Natural killer cell (primary cell): ENCODE data around the gene ANKRD12. TPM values are rescaled to one million over a fixed set of nuclear protein-coding genes. Genes with fewer than 3 reads are reported as not detected.

Experiments used
- ATAC-seq, 3 donors: fragments of 150-1000 bp in 2 of 3; fragments of 200-7000 bp in 1 of 3; cut with Tn5 transposase; 1 replicate in 1 of 3; 2 replicates in 2 of 3; pipeline ENCODE4 v1.10.0; 2021; ENCODE audit warnings: mild to moderate bottlenecking in 2 of 3, moderate library complexity in 2 of 3
- DNase-seq, 2 donors: peaks; one replicate each; pipeline versions ENCODE4 v3.0.0 to v3.0.0-alpha.2; 2013 to 2021; ENCODE audit warnings: mixed read lengths in 1 of 2
- H3K27ac ChIP-seq: one replicate; pipeline ENCODE4 v1.5.1; 2013; ENCODE audit warnings: mild to moderate bottlenecking, low read length
- H3K27me3 ChIP-seq: one replicate; pipeline ENCODE4 v1.6.1; 2013; ENCODE audit warnings: low read length; ENCODE audit not compliant: control insufficient read depth, insufficient read depth
- H3K36me3 ChIP-seq: one replicate; pipeline ENCODE4 v1.6.1; 2013; ENCODE audit warnings: low read length; ENCODE audit not compliant: control insufficient read depth, insufficient read depth
- H3K4me1 ChIP-seq: one replicate; pipeline ENCODE4 v1.6.1; 2013; ENCODE audit warnings: low read length; ENCODE audit not compliant: control insufficient read depth, insufficient read depth
- H3K4me3 ChIP-seq: one replicate; pipeline ENCODE4 v1.5.1; 2013; ENCODE audit warnings: low read length
- H3K9me3 ChIP-seq: one replicate; pipeline ENCODE4 v1.6.1; 2013; ENCODE audit warnings: low read length; ENCODE audit not compliant: control insufficient read depth, insufficient read depth
- H3K27ac Mint-ChIP-seq, 2 donors: one replicate each; pipeline ENCODE4 v1.8.0; 2022; ENCODE audit warnings: mild to moderate bottlenecking in 2 of 2, mixed read lengths in 2 of 2, moderate library complexity in 1 of 2
- H3K27me3 Mint-ChIP-seq, 2 donors: one replicate each; pipeline ENCODE4 v1.8.0; 2022; ENCODE audit warnings: low read depth in 2 of 2, mixed read lengths in 2 of 2
- H3K36me3 Mint-ChIP-seq: one replicate; pipeline ENCODE4 v1.8.0; 2022; ENCODE audit warnings: mixed read lengths
- H3K4me1 Mint-ChIP-seq, 2 donors: one replicate each; pipeline ENCODE4 v1.8.0; 2022; ENCODE audit warnings: mixed read lengths in 2 of 2
- H3K4me3 Mint-ChIP-seq: one replicate; pipeline ENCODE4 v1.8.0; 2022; ENCODE audit warnings: mild to moderate bottlenecking, moderate library complexity, mixed read lengths
- H3K9me3 Mint-ChIP-seq, 2 donors: one replicate each; pipeline ENCODE4 v1.8.0; 2022; ENCODE audit warnings: mixed read lengths in 2 of 2
- CTCF ChIP-seq: fragments of 200-600 bp; IDR thresholded peaks from one replicate; pipeline ENCODE4 v1.8.0; 2022; ENCODE audit warnings: antibody characterized with exemption
- WGBS: methylation state at CpG from one replicate; pipeline ENCODE4 v1.1.7; 2013; ENCODE audit warnings: missing lambda C conversion rate; ENCODE audit not compliant: insufficient coverage; 5-methylcytosine and 5-hydroxymethylcytosine counted together
- intact Hi-C: fragments of 100-400 bp; cut with micrococcal nuclease; formaldehyde crosslinking; loops from one replicate; pipeline ENCODE4 v1.14.2; 2022
- total RNA-seq, 4 donors: library from RNA; stranded (reverse); fragments of 120-200 nt in 1 of 4; gene quantifications; one replicate each; pipeline versions ENCODE4 v1.2.3 to v1.2.4, GENCODE V29; 2013 to 2022

The ANKRD12 gene
- total RNA-seq, 3 donors from 2014 or later (not counting 1 experiment from before 2014, with no cell fraction given) = 136 to 148 (median 141) TPM

- Histone ChIP-seq H3K4me3 (peak within 1 kb of the TSS; percentile 44), H3K9me3 (no peaks in the 10 kb centered on the region), H3K27ac (peak within 1 kb of the TSS; percentile 54), H3K27me3 (no peaks in the 10 kb centered on the region), H3K4me1 (peaks cover 9% of the 10 kb centered on the region), H3K36me3 (no peaks in the 10 kb centered on the region)
- H3K36me3 Mint-ChIP-seq = no peaks in the 10 kb centered on the region
- peak; percentile 84 to 95 for DNase-seq
- intact Hi-C loops = loop anchor here (1.0 to 10.0 kb wide), 6 partner anchors 141 to 630 kb away; partner anchors contain the start of genes ANKRD12, MTCL1, NDUFV2 and RALBP1
- peaks cover 14 to 16% of the 10 kb centered on the region in 2 donors for H3K4me1 Mint-ChIP-seq
- H3K9me3 Mint-ChIP-seq = no peaks in the 10 kb centered on the region
- peak within 1 kb of the TSS; percentile 95 for H3K4me3 Mint-ChIP-seq
- H3K27me3 Mint-ChIP-seq = peaks cover 7 to 13% of the 10 kb centered on the region in 2 donors
- H3K27ac Mint-ChIP-seq = peak within 1 kb of the TSS; percentile 82 to 87
- ATAC-seq = peak; percentile 81 to 94 (median 86)
- TF ChIP-seq CTCF = no peak
- WGBS = 0% methylated on average over 67 of the region's 67 CpGs
Measured at GRCh38 chr18:9334329-9334972, 197.9 kb downstream of the ANKRD12 start, which contains the start of gene TWSG1. TWSG1 (plus strand) TSS chr18:9334773; CDS start chr18:9337230, 2,457 bp downstream.

- Mint-ChIP-seq H3K9me3 (no peaks in the 10 kb centered on the region), H3K36me3 (no peaks in the 10 kb centered on the region), H3K4me1 (peaks cover 14 to 16% of the 10 kb centered on the region in 2 donors), H3K27me3 (peaks cover 6 to 11% of the 10 kb centered on the region in 2 donors), H3K27ac (peak overlapping the region; percentile 34 to 87), H3K4me3 (peak overlapping the region; percentile 95)
- WGBS = 7% methylated on average over 55 of the region's 55 CpGs
- TF ChIP-seq CTCF = no peak
- peak overlapping the region; percentile 41 for H3K4me3 ChIP-seq
- no peaks in the 10 kb centered on the region for H3K27me3 ChIP-seq
- DNase-seq (peak; percentile 48 to 59), ATAC-seq (peak; percentile 37 to 57 (median 41))
- H3K36me3 ChIP-seq = no peaks in the 10 kb centered on the region
- peaks cover 9% of the 10 kb centered on the region for H3K4me1 ChIP-seq
- no peaks in the 10 kb centered on the region for H3K9me3 ChIP-seq
- H3K27ac ChIP-seq = no peak overlapping the region
- intact Hi-C loops = loop anchor here (1.0 to 10.0 kb wide), 6 partner anchors 140 to 630 kb away; partner anchors contain the start of genes ANKRD12, MTCL1, NDUFV2 and RALBP1
Measured at GRCh38 chr18:9334973-9335696, 198.6 kb downstream of the ANKRD12 start.

Other genes with a start within 250 kb of the ANKRD12 start
- 100 to 1,000 TPM; 137 to 188 (median 154) TPM for gene NDUFV2, start 34.1 kb upstream of the ANKRD12 start, total RNA-seq
- gene TWSG1, start 198.0 kb downstream of the ANKRD12 start, total RNA-seq = 1 to 10 TPM; 3.4 to 7.3 (median 5.6) TPM